ENCODE measurements around the gene RANBP9.

Gene RANBP9

GRCh38 chr6:13654496-13654895 lies 57.1 kb downstream of the RANBP9 start:
- no peak for DNase-seq (ENCODE audit: low read depth, low spot score)

- DNase-seq (ENCODE audit: low read depth, low spot score), result no peak
Measured at GRCh38 chr6:13653296-13653695, 58.3 kb downstream of the RANBP9 start.

GRCh38 chr6:13649393-13649792 lies 62.2 kb downstream of the RANBP9 start:
- DNase-seq (ENCODE audit: low read depth, low spot score), result no peak

- no peak for DNase-seq (ENCODE audit: low read depth, low spot score)
Measured at GRCh38 chr6:13648850-13649249, 62.8 kb downstream of the RANBP9 start.

- DNase-seq (ENCODE audit: low read depth, low spot score), result no peak
Measured at GRCh38 chr6:13643125-13643524, 68.5 kb downstream of the RANBP9 start.

GRCh38 chr6:13641315-13641714 lies 70.3 kb downstream of the RANBP9 start:
- DNase-seq (ENCODE audit: low read depth, low spot score), result no peak

GRCh38 chr6:13638626-13639025 lies 73.0 kb downstream of the RANBP9 start:
- DNase-seq (ENCODE audit: low read depth, low spot score), result no peak

- DNase-seq (ENCODE audit: low read depth, low spot score), result no peak
Measured at GRCh38 chr6:13638014-13638413, 73.6 kb downstream of the RANBP9 start.

GRCh38 chr6:13635948-13636658 lies 75.5 kb downstream of the RANBP9 start:
- DNase-seq (ENCODE audit: low read depth, low spot score), result no peak

- no peak for DNase-seq (ENCODE audit: low read depth, low spot score)
Measured at GRCh38 chr6:13633343-13633742, 78.3 kb downstream of the RANBP9 start.

GRCh38 chr6:13630499-13630898 lies 81.1 kb downstream of the RANBP9 start:
- no peak for DNase-seq (ENCODE audit: low read depth, low spot score)

GRCh38 chr6:13629459-13630116 lies 82.0 kb downstream of the RANBP9 start:
- no peak for DNase-seq (ENCODE audit: low read depth, low spot score)

- DNase-seq (ENCODE audit: low read depth, low spot score), result no peak
Measured at GRCh38 chr6:13624871-13625288, 86.8 kb downstream of the RANBP9 start.

GRCh38 chr6:13617066-13617465 lies 94.6 kb downstream of the RANBP9 start:
- no peak for DNase-seq (ENCODE audit: low read depth, low spot score)

GRCh38 chr6:13615792-13616120 lies 95.9 kb downstream of the RANBP9 start:
- no peak for DNase-seq (ENCODE audit: low read depth, low spot score)

GRCh38 chr6:13614926-13615791 lies 96.5 kb downstream of the RANBP9 start, which contains the start of gene NOL7:
NOL7 (plus strand) TSS chr6:13615335; CDS start chr6:13615359, 24 bp downstream.
- peak; percentile 94 for DNase-seq (ENCODE audit: low read depth, low spot score)

GRCh38 chr6:13614126-13614925 lies 97.3 kb downstream of the RANBP9 start:
- peak; percentile 4 for DNase-seq (ENCODE audit: low read depth, low spot score)

GRCh38 chr6:13613029-13613594 lies 98.5 kb downstream of the RANBP9 start:
- no peak for DNase-seq (ENCODE audit: low read depth, low spot score)

- no peak for DNase-seq (ENCODE audit: low read depth, low spot score)
Measured at GRCh38 chr6:13611715-13612114, 99.9 kb downstream of the RANBP9 start.

GRCh38 chr6:13605634-13606033 lies 106.0 kb downstream of the RANBP9 start:
- no peak for DNase-seq (ENCODE audit: low read depth, low spot score)

Measured in smooth muscle cell of the brain vasculature (primary cell).